Measurements from ENCODE around the gene TRIM39. TPM values are rescaled to one million over a fixed set of nuclear protein-coding genes. Genes with fewer than 3 reads are reported as not detected.

Gene TRIM39
- total RNA-seq, 1 donor from 2014 or later, result 14.5 TPM

GRCh38 chr6:30304002-30304401, 22.7 kb upstream of the TRIM39 start:
- H3K27ac Mint-ChIP-seq (ENCODE audit: unreplicated experiment), result no peak overlapping the region
- H3K4me3 Mint-ChIP-seq, result no peak overlapping the region
- H3K4me1 Mint-ChIP-seq, result no peaks in the 10 kb centered on the region
- H3K27me3 Mint-ChIP-seq (ENCODE audit: low read depth), result no peaks in the 10 kb centered on the region
- H3K9me3 Mint-ChIP-seq, result peaks cover 30% of the 10 kb centered on the region
- DNase-seq (ENCODE audit: low read depth, low spot score), result no peak
- no peak for TF ChIP-seq CTCF (conservative IDR thresholded peaks at IDR 0.05)
- H3K36me3 Mint-ChIP-seq (ENCODE audit: low read depth), result peaks cover 79% of the 10 kb centered on the region

- no peak overlapping the region for H3K27ac Mint-ChIP-seq (ENCODE audit: unreplicated experiment)
- H3K9me3 Mint-ChIP-seq, result peaks cover 5% of the 10 kb centered on the region
- H3K4me3 Mint-ChIP-seq, result no peak overlapping the region
- no peak for DNase-seq (ENCODE audit: low read depth, low spot score)
- peaks cover 37% of the 10 kb centered on the region for H3K36me3 Mint-ChIP-seq (ENCODE audit: low read depth)
- H3K27me3 Mint-ChIP-seq (ENCODE audit: low read depth), result no peaks in the 10 kb centered on the region
- H3K4me1 Mint-ChIP-seq, result peaks cover 5% of the 10 kb centered on the region
- no peak for TF ChIP-seq CTCF (conservative IDR thresholded peaks at IDR 0.05)
These were observed 15.6 kb upstream of the TRIM39 start for GRCh38 chr6:30311101-30311500.

- no peak for DNase-seq (ENCODE audit: low read depth, low spot score)
- Mint-ChIP-seq H3K27me3 (ENCODE audit: low read depth) (no peaks in the 10 kb centered on the region), H3K27ac (ENCODE audit: unreplicated experiment) (no peak overlapping the region), H3K9me3 (peaks cover 5% of the 10 kb centered on the region), H3K4me3 (no peak overlapping the region), H3K4me1 (peaks cover 5% of the 10 kb centered on the region), H3K36me3 (ENCODE audit: low read depth) (peaks cover 35% of the 10 kb centered on the region)
- no peak for TF ChIP-seq CTCF (conservative IDR thresholded peaks at IDR 0.05)
These were observed 15.1 kb upstream of the TRIM39 start for GRCh38 chr6:30311671-30312070.

GRCh38 chr6:30312266-30312665, 14.5 kb upstream of the TRIM39 start:
- peaks cover 5% of the 10 kb centered on the region for H3K4me1 Mint-ChIP-seq
- H3K9me3 Mint-ChIP-seq, result peaks cover 5% of the 10 kb centered on the region
- H3K27me3 Mint-ChIP-seq (ENCODE audit: low read depth), result no peaks in the 10 kb centered on the region
- no peak for DNase-seq (ENCODE audit: low read depth, low spot score)
- H3K4me3 Mint-ChIP-seq, result no peak overlapping the region
- no peak overlapping the region for H3K27ac Mint-ChIP-seq (ENCODE audit: unreplicated experiment)
- TF ChIP-seq CTCF (conservative IDR thresholded peaks at IDR 0.05), result no peak
- peaks cover 30% of the 10 kb centered on the region for H3K36me3 Mint-ChIP-seq (ENCODE audit: low read depth)

- H3K4me1 Mint-ChIP-seq, result peaks cover 5% of the 10 kb centered on the region
- no peak overlapping the region for H3K27ac Mint-ChIP-seq (ENCODE audit: unreplicated experiment)
- no peak overlapping the region for H3K4me3 Mint-ChIP-seq
- peaks cover 5% of the 10 kb centered on the region for H3K9me3 Mint-ChIP-seq
- TF ChIP-seq CTCF (conservative IDR thresholded peaks at IDR 0.05), result no peak
- no peak for DNase-seq (ENCODE audit: low read depth, low spot score)
- no peaks in the 10 kb centered on the region for H3K27me3 Mint-ChIP-seq (ENCODE audit: low read depth)
- peaks cover 28% of the 10 kb centered on the region for H3K36me3 Mint-ChIP-seq (ENCODE audit: low read depth)
These were observed 13.9 kb upstream of the TRIM39 start for GRCh38 chr6:30312676-30313321.

All from neural crest cell (in vitro differentiated cells).